Neutrophil (primary cell): ENCODE results near the gene RNF152.

Experiments
- H3K27ac ChIP-seq: fragments of 200-600 bp; sonication (generic); 2 replicates; pipeline ENCODE4 v1.5.1; 2016; ENCODE audit warnings: mild to moderate bottlenecking, moderate library complexity
- H3K27me3 ChIP-seq: fragments of 200-600 bp; sonication (generic); 2 replicates; pipeline ENCODE4 v1.6.0; 2016; ENCODE audit warnings: mild to moderate bottlenecking
- H3K36me3 ChIP-seq: fragments of 200-600 bp; sonication (generic); 2 replicates; pipeline ENCODE4 v1.5.1; 2017
- H3K4me1 ChIP-seq, 2 experiments: fragments of 200-600 bp in 1 of 2; sonication (generic) in 1 of 2; 1 replicate in 1 of 2; 2 replicates in 1 of 2; pipeline versions ENCODE4 v1.5.1 to v1.6.1; 2013 to 2016; ENCODE audit warnings: low read depth in 1 of 2, low read length in 1 of 2, mild to moderate bottlenecking in 1 of 2, moderate library complexity in 1 of 2; ENCODE audit not compliant: control insufficient read depth in 1 of 2, insufficient read depth in 1 of 2
- H3K4me3 ChIP-seq, 2 experiments: fragments of 200-600 bp in 1 of 2; sonication (generic) in 1 of 2; 1 replicate in 1 of 2; 2 replicates in 1 of 2; pipeline ENCODE4 v1.5.1; 2013 to 2016; ENCODE audit warnings: low read depth in 1 of 2, low read length in 1 of 2, mild to moderate bottlenecking in 1 of 2, moderate library complexity in 1 of 2
- H3K9me3 ChIP-seq: fragments of 200-600 bp; sonication (generic); 2 replicates; pipeline ENCODE4 v1.5.1; 2016
- CTCF ChIP-seq: fragments of 200-600 bp; sonication (generic); IDR thresholded peaks from 2 replicates; pipeline ENCODE4 v1.5.1; 2016; ENCODE audit warnings: antibody characterized with exemption

RNF152 gene

GRCh38 chr18:61774846-61775245 lies 118.0 kb downstream of the RNF152 start:
- H3K27me3 ChIP-seq: no peaks in the 10 kb centered on the region
- H3K36me3 ChIP-seq: no peaks in the 10 kb centered on the region
- H3K9me3 ChIP-seq: no peaks in the 10 kb centered on the region
- H3K27ac ChIP-seq: no peak overlapping the region
- H3K4me1 ChIP-seq: no peaks in the 10 kb centered on the region
- H3K4me3 ChIP-seq: no peak overlapping the region
- no peak for TF ChIP-seq CTCF

DNA sequence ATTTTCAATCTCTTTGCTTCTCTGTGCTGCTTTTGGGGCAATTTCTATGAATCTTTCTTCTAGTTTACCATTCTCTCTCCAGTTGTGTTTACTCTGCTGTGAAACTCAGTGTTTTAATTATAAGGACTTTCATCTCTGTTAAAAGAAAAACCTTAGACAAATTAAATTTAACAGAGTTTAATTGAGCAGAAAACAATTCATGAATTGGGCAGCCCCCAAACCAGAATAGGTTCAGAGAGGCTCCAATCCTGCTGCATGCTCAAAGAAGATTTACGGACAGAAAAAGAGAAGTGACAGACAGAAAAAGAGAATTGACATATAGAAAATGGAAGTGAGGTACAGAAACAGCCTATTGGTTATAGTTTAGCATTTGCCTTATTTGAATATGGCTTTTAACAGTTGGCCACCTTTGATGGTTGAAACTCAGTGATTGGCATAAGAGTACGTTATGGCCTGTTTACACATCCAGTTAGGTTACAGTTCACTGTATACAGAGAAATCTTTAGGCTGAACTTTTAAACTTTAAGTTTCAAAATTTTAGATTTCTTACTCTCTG lies 120.4 kb downstream of the RNF152 start:
- H3K36me3 ChIP-seq: no peaks in the 10 kb centered on the region
- no peak overlapping the region for H3K4me3 ChIP-seq
- no peak for TF ChIP-seq CTCF
- H3K27ac ChIP-seq: no peak overlapping the region
- no peaks in the 10 kb centered on the region for H3K27me3 ChIP-seq
- H3K4me1 ChIP-seq: no peaks in the 10 kb centered on the region
- H3K9me3 ChIP-seq: no peaks in the 10 kb centered on the region

DNA sequence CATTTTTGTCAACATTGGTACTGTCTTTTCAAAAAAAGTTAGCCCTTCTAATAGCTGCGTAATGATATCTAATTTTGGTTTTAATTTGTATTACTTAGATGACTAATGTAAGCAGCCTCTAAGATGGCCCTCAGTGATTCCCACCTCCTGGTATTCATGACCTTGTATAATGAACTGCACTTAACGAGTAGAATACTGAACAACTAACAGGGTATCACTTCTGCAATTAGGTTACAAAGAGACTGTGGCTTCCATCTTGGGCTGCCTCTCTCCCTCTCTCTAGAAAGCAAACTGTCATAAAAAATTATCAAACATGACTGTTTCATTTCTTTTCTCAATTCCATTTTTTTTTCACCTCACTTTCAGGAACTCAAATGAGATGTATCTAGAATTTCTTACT lies 120.9 kb downstream of the RNF152 start:
- Histone ChIP-seq H3K36me3 (no peaks in the 10 kb centered on the region), H3K4me1 (no peaks in the 10 kb centered on the region), H3K4me3 (no peak overlapping the region), H3K27ac (no peak overlapping the region), H3K9me3 (no peaks in the 10 kb centered on the region), H3K27me3 (peaks cover 2% of the 10 kb centered on the region)
- TF ChIP-seq CTCF: no peak

DNA sequence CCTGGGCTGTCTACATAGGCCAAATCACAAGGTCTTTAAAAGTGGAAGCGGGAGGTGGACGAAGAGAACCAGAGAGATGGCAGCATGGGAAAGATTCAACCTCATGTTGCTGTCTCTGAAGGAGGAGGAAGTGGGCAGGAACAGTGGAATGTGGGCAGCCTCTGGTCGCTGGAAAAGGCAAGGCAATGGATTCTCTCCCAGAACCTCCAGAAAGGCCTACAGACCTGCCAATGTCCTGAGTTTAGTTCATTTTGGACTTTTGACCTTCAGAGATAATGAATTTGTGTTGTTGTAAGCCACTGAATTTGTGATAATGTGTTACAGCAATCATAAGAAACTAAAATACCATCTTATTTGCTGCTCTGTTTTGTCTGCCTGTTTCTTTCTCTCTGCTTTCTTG lies 122.5 kb downstream of the RNF152 start:
- H3K36me3 ChIP-seq: no peaks in the 10 kb centered on the region
- no peaks in the 10 kb centered on the region for H3K9me3 ChIP-seq
- no peak overlapping the region for H3K4me3 ChIP-seq
- no peaks in the 10 kb centered on the region for H3K4me1 ChIP-seq
- no peak for TF ChIP-seq CTCF
- H3K27me3 ChIP-seq: peaks cover 9% of the 10 kb centered on the region
- H3K27ac ChIP-seq: no peak overlapping the region

- peaks cover 24% of the 10 kb centered on the region for H3K27me3 ChIP-seq
- no peak overlapping the region for H3K27ac ChIP-seq
- H3K9me3 ChIP-seq: no peaks in the 10 kb centered on the region
- H3K4me1 ChIP-seq: no peaks in the 10 kb centered on the region
- H3K4me3 ChIP-seq: no peak overlapping the region
- TF ChIP-seq CTCF: no peak
- H3K36me3 ChIP-seq: no peaks in the 10 kb centered on the region
Observed at GRCh38 chr18:61766266-61766884, 126.4 kb downstream of the RNF152 start.
